Ascending aorta (tissue), 2 donors: ENCODE data around the gene ELOVL3. TPM values are rescaled to one million over a fixed set of nuclear protein-coding genes. Genes with fewer than 3 reads are reported as not detected.
"Not testable (repeated sequence)": the region's sequence is repeated elsewhere in the genome, so short reads cannot be mapped to it uniquely, and the experiment has no call there.

ENCODE experiments used
- DNase-seq, 2 donors: peaks; one replicate each; pipeline ENCODE4 v3.0.0-alpha.2; 2019; ENCODE audit warnings: low spot score in 2 of 2
- H3K27ac ChIP-seq, 2 donors: fragments of 200-600 bp; sonication (generic); one replicate each; pipeline ENCODE4 v1.5.1; 2016 to 2017; ENCODE audit warnings: mild to moderate bottlenecking in 1 of 2
- H3K27me3 ChIP-seq: fragments of 200-600 bp; sonication (generic); one replicate; pipeline ENCODE4 v1.5.1; 2017
- H3K36me3 ChIP-seq, 2 donors: fragments of 200-600 bp; sonication (generic); one replicate each; pipeline ENCODE4 v1.5.1; 2016
- H3K4me1 ChIP-seq, 2 donors: fragments of 200-600 bp; sonication (generic); one replicate each; pipeline ENCODE4 v1.5.1; 2016 to 2017; ENCODE audit warnings: mild to moderate bottlenecking in 1 of 2
- H3K4me3 ChIP-seq, 2 donors: fragments of 200-600 bp; sonication (generic); one replicate each; pipeline ENCODE4 v1.5.1; 2016 to 2017; ENCODE audit warnings: mild to moderate bottlenecking in 1 of 2
- H3K9me3 ChIP-seq, 2 donors: fragments of 200-600 bp; sonication (generic); one replicate each; pipeline ENCODE4 v1.5.1; 2016
- CTCF ChIP-seq, 3 experiments: fragments of 200-600 bp in 2 of 3; fragments of 450-650 bp in 1 of 3; sonication (generic) in 2 of 3; IDR thresholded peaks; one replicate each; pipeline ENCODE4 v1.5.1; 2016 to 2019; ENCODE audit warnings: antibody characterized with exemption in 3 of 3, mild to moderate bottlenecking in 1 of 3, moderate library complexity in 1 of 3
- intact Hi-C: fragments of 100-400 bp; cut with DNase I; formaldehyde crosslinking; loops from one replicate; pipeline ENCODE4 v1.15.1; 2023
- total RNA-seq: library from RNA; depleted of rRNA; stranded (reverse); fragments of >200 nt; gene quantifications from one replicate; pipeline ENCODE4 v1.1.0, GENCODE V29; 2016

The ELOVL3 gene
- not detected for total RNA-seq

- Histone ChIP-seq H3K36me3 (no peaks in the 10 kb centered on the region), H3K4me1 (peaks cover 10 to 21% of the 10 kb centered on the region in 2 donors), H3K9me3 (no peaks in the 10 kb centered on the region), H3K4me3 (peak within 1 kb of the TSS; percentile 34 to 53), H3K27ac (peak within 1 kb of the TSS; percentile 39 to 70), H3K27me3 (peaks cover 9% of the 10 kb centered on the region)
- intact Hi-C loops, result loop anchor here (2.0 to 10.0 kb wide), 2 partner anchors 277 to 359 kb away; partner anchors contain the start of genes ACTR1A and SUFU
- TF ChIP-seq CTCF (IDR thresholded peaks at IDR 0.05), result no peak
- peak; percentile 72 to 94 for DNase-seq
These were observed at the start of gene ELOVL3 for GRCh38 chr10:102225646-102226541. Gene ELOVL3, plus strand, starts transcription at chr10:102226299. Its CDS starts 250 bp downstream, at chr10:102226549.

- no peak for TF ChIP-seq CTCF (IDR thresholded peaks at IDR 0.05)
- no peaks in the 10 kb centered on the region for H3K27me3 ChIP-seq
- intact Hi-C loops, result no loop called here
These were observed 41.5 kb upstream of the ELOVL3 start for GRCh38 chr10:102184606-102185005.

GRCh38 chr10:102185272-102185671, 40.8 kb upstream of the ELOVL3 start:
- intact Hi-C loops, result no loop called here

More at GRCh38 chr10:102184606-102185005, 41.5 kb upstream of the ELOVL3 start:
- Histone ChIP-seq H3K36me3 (no peaks in the 10 kb centered on the region), H3K4me3 (no peak overlapping the region), H3K4me1 (no peaks in the 10 kb centered on the region), H3K9me3 (no peaks in the 10 kb centered on the region), H3K27ac (no peak overlapping the region)
- DNase-seq, result no peak

GRCh38 chr10:102185811-102186527, 40.1 kb upstream of the ELOVL3 start:
- DNase-seq, result no peak
- Histone ChIP-seq H3K36me3 (no peaks in the 10 kb centered on the region), H3K9me3 (no peaks in the 10 kb centered on the region), H3K4me1 (no peaks in the 10 kb centered on the region), H3K27me3 (no peaks in the 10 kb centered on the region), H3K4me3 (no peak overlapping the region), H3K27ac (no peak overlapping the region)
- intact Hi-C loops, result no loop called here
- no peak for TF ChIP-seq CTCF (IDR thresholded peaks at IDR 0.05)

More at GRCh38 chr10:102185272-102185671, 40.8 kb upstream of the ELOVL3 start:
- Histone ChIP-seq H3K27ac (no peak overlapping the region), H3K36me3 (no peaks in the 10 kb centered on the region), H3K4me3 (no peak overlapping the region), H3K27me3 (no peaks in the 10 kb centered on the region), H3K4me1 (no peaks in the 10 kb centered on the region), H3K9me3 (no peaks in the 10 kb centered on the region)
- no peak for TF ChIP-seq CTCF (IDR thresholded peaks at IDR 0.05)
- no peak for DNase-seq

GRCh38 chr10:102188298-102188940, 37.7 kb upstream of the ELOVL3 start:
- no peak overlapping the region for H3K27ac ChIP-seq
- H3K27me3 ChIP-seq, result no peaks in the 10 kb centered on the region
- H3K9me3 ChIP-seq, result no peaks in the 10 kb centered on the region
- TF ChIP-seq CTCF (IDR thresholded peaks at IDR 0.05), result no peak
- no peaks in the 10 kb centered on the region for H3K4me1 ChIP-seq
- DNase-seq, result no peak
- no peaks in the 10 kb centered on the region for H3K36me3 ChIP-seq
- intact Hi-C loops, result no loop called here
- no peak overlapping the region for H3K4me3 ChIP-seq

- H3K27me3 ChIP-seq, intact Hi-C loops, H3K9me3 ChIP-seq, H3K36me3 ChIP-seq, H3K4me1 ChIP-seq, DNase-seq, H3K27ac ChIP-seq, H3K4me3 ChIP-seq: not testable (repeated sequence)
These were observed 36.9 kb upstream of the ELOVL3 start for GRCh38 chr10:102188941-102189898.
